GM18502 (cell line): Measurements from ENCODE around the gene VWC2.
"Not testable (repeated sequence)": the region's sequence is repeated elsewhere in the genome, so short reads cannot be mapped to it uniquely, and the experiment has no call there.

Source experiments
- ATAC-seq: cut with Tn5 transposase; IDR thresholded peaks from one replicate; pipeline ENCODE4 v1.9.1; 2021; ENCODE audit warnings: mild to moderate bottlenecking; ENCODE audit not compliant: unreplicated experiment, poor library complexity

The VWC2 gene

GRCh38 chr7:49848211-49848841 lies 74.9 kb downstream of the VWC2 start:
- no peak for ATAC-seq

- ATAC-seq = no peak
Observed at GRCh38 chr7:49850921-49851613, 77.6 kb downstream of the VWC2 start.

GRCh38 chr7:49851614-49851934 lies 78.1 kb downstream of the VWC2 start:
- ATAC-seq = not testable (repeated sequence)

GRCh38 chr7:49852619-49853462 lies 79.4 kb downstream of the VWC2 start:
- ATAC-seq = peak; percentile 91

GRCh38 chr7:49855281-49855980 lies 82.0 kb downstream of the VWC2 start:
- no peak for ATAC-seq

- no peak for ATAC-seq
Observed at GRCh38 chr7:49860293-49860692, 86.9 kb downstream of the VWC2 start.

- ATAC-seq = no peak
Observed at GRCh38 chr7:49866076-49866735, 92.8 kb downstream of the VWC2 start.

- no peak for ATAC-seq
Observed at GRCh38 chr7:49866910-49867309, 93.5 kb downstream of the VWC2 start.

GRCh38 chr7:49873420-49873819 lies 100.0 kb downstream of the VWC2 start:
- no peak for ATAC-seq

- no peak for ATAC-seq
Observed at GRCh38 chr7:49875336-49875735, 101.9 kb downstream of the VWC2 start.

- ATAC-seq = no peak
Observed at GRCh38 chr7:49876202-49876601, 102.8 kb downstream of the VWC2 start.

GRCh38 chr7:49878089-49878488 lies 104.7 kb downstream of the VWC2 start:
- ATAC-seq = no peak

- no peak for ATAC-seq
Observed at GRCh38 chr7:49878627-49879026, 105.2 kb downstream of the VWC2 start.

- ATAC-seq = no peak
Observed at GRCh38 chr7:49883933-49884332, 110.5 kb downstream of the VWC2 start.

- no peak for ATAC-seq
Observed at GRCh38 chr7:49885593-49886285, 112.3 kb downstream of the VWC2 start.

GRCh38 chr7:49892481-49892880 lies 119.0 kb downstream of the VWC2 start:
- ATAC-seq = no peak

GRCh38 chr7:49893131-49893530 lies 119.7 kb downstream of the VWC2 start:
- ATAC-seq = no peak

GRCh38 chr7:49894543-49894942 lies 121.1 kb downstream of the VWC2 start:
- ATAC-seq = no peak

- no peak for ATAC-seq
Observed at GRCh38 chr7:49911909-49912308, 138.5 kb downstream of the VWC2 start.

- no peak for ATAC-seq
Observed at GRCh38 chr7:49926720-49927119, 153.3 kb downstream of the VWC2 start.
